ENCODE measurements around the gene PRR11. TPM values are rescaled to one million over a fixed set of nuclear protein-coding genes. Genes with fewer than 3 reads are reported as not detected.
"Not testable (repeated sequence)": the region's sequence is repeated elsewhere in the genome, so short reads cannot be mapped to it uniquely, and the experiment has no call there.

The PRR11 gene
- total RNA-seq, 2 experiments from 2014 or later, result 54.0 to 58.1 TPM

DNA sequence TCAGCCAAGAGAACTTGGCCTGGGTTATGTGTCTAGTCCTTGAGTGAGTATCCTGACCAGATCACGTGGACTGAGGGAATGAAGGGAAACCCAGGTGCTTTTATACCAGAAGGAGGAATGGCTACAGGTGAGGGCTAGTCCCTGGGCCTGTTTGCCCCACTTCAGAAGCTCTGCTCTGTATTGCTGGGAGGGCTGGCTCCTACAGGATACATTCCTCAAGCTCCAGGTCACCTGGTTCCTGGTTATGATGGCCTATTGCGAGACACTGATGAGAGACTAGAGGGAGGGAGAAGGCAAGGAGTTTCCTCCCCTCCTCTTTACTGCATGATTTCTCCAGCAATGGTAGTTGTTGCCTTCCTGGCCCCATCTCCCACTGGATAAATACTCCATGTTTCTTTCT, 35.3 kb downstream of the PRR11 start:
- Mint-ChIP-seq H3K9me3 (no peaks in the 10 kb centered on the region), H3K27me3 (no peaks in the 10 kb centered on the region), H3K4me3 (no peak overlapping the region), H3K4me1 (peaks cover 2% of the 10 kb centered on the region), H3K27ac (no peak overlapping the region), H3K36me3 (peaks cover 47% of the 10 kb centered on the region)
- ATAC-seq (ENCODE audit: low read depth), result no peak
- POLR2A ChIA-PET, result interaction anchor here (0.6 kb wide), 1 partner anchor 794 kb away, joined by 3 read pairs; no protein-coding TSS in a partner anchor
- no peak for DNase-seq

DNA sequence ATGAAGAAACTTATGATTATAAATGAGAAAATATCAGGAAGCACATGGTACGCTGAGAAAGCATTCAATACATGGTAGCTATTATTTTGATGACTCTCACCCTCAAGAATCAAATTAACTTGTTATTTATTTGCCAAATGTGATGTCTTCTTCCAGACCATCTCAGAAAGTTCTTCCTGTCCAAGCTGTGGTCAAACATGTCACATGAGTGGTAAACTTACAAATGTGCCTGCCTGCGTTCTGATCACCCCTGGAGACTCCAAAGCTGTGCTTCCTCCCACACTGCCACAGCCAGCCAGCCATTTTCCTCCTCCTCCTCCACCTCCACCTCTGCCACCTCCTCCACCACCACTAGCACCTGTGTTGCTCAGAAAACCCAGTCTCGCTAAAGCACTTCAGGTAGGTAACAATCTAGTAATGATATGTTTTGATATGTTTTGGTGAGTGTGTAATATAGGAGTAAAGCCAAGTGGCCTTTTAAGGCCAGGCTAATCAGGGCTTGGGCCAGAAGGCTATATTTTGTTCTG, 37.9 kb downstream of the PRR11 start:
- peaks cover 2% of the 10 kb centered on the region for H3K4me1 Mint-ChIP-seq
- peaks cover 34% of the 10 kb centered on the region for H3K36me3 Mint-ChIP-seq
- H3K9me3 Mint-ChIP-seq, result no peaks in the 10 kb centered on the region
- no peak for DNase-seq
- POLR2A ChIA-PET, result no interaction called here
- H3K27ac Mint-ChIP-seq, result no peak overlapping the region
- no peaks in the 10 kb centered on the region for H3K27me3 Mint-ChIP-seq
- ATAC-seq (ENCODE audit: low read depth), result no peak
- no peak overlapping the region for H3K4me3 Mint-ChIP-seq

DNA sequence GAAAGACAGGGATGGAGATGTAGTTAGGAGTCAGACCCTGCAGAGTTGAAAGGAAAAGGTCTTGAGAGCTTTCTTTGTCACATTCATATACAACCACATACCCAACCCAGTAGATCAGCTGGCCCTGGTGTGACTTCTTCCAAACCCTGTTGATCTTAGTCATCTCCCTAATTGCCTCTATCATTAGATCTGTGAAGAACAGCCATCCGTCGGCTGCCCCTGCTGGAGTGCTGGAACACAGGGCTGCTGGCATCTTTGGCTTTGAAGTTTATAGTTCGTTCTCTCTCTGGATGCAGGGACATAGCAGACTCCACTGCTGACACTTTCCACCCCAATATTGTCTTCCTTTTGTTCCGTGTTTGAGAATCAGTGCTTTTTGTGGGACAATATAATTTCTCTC, 43.9 kb downstream of the PRR11 start:
- H3K27me3 Mint-ChIP-seq, result no peaks in the 10 kb centered on the region
- H3K9me3 Mint-ChIP-seq, result no peaks in the 10 kb centered on the region
- ATAC-seq (ENCODE audit: low read depth) (no peak), DNase-seq (no peak)
- H3K4me3 Mint-ChIP-seq, result no peak overlapping the region
- H3K27ac Mint-ChIP-seq, result no peak overlapping the region
- peaks cover 17% of the 10 kb centered on the region for H3K36me3 Mint-ChIP-seq
- no peaks in the 10 kb centered on the region for H3K4me1 Mint-ChIP-seq
- POLR2A ChIA-PET, result no interaction called here

DNA sequence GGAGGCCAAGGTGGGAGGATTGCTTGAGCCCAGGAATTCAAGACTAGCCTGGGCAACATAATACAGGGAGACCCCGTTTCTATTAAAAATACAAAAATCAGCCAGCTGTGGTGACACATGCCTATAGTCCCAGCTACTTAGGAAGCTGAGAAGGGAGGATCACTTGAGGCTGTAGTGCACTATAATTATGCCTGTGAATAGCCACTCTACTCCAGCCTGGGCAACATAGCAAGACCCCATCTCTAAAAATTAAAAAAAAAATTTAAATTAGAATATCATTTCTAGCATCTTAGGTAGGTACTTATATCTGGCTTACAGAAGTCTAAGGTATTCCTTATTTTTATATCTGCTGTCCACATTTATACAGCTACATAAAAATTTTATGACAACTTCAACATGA, 46.8 kb downstream of the PRR11 start:
- Mint-ChIP-seq H3K4me1 (no peaks in the 10 kb centered on the region), H3K9me3 (no peaks in the 10 kb centered on the region), H3K36me3 (peaks cover 12% of the 10 kb centered on the region), H3K27ac (no peak overlapping the region), H3K27me3 (no peaks in the 10 kb centered on the region), H3K4me3 (no peak overlapping the region)
- ATAC-seq (ENCODE audit: low read depth), result no peak
- POLR2A ChIA-PET, result interaction anchor here (0.6 kb wide), 1 partner anchor 282 kb away, joined by 5 read pairs; no protein-coding TSS in a partner anchor
- DNase-seq, result no peak

DNA sequence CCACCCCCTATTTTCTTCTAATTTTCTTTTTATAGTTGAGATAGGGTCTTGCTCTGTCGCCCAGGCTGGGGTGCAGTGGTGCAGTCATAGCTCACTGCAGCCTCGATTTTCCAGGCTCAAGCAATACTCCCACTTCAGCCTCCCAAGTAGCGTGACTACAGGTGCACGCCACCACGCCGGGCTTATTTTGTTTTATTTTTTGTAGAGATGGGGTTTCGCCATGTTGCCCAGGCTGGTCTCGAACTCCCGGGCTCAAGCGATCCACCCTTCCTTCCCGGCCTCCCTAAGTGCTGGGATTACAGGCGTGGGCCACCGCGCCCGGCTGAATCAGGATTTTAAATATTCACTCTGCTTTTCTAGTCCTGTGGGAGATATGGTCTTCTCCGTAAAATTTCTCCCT, 63.8 kb downstream of the PRR11 start:
- ATAC-seq (ENCODE audit: low read depth) (no peak), DNase-seq (no peak)
- Mint-ChIP-seq H3K27ac (no peak overlapping the region), H3K4me1 (peaks cover 9% of the 10 kb centered on the region), H3K27me3 (no peaks in the 10 kb centered on the region), H3K4me3 (peak overlapping the region; percentile 99), H3K36me3 (no peaks in the 10 kb centered on the region), H3K9me3 (no peaks in the 10 kb centered on the region)
- POLR2A ChIA-PET, result interaction anchor here (2.0 kb wide), 1 partner anchor 9 kb away, joined by 24 read pairs; the partner anchor contains the start of gene SMG8

DNA sequence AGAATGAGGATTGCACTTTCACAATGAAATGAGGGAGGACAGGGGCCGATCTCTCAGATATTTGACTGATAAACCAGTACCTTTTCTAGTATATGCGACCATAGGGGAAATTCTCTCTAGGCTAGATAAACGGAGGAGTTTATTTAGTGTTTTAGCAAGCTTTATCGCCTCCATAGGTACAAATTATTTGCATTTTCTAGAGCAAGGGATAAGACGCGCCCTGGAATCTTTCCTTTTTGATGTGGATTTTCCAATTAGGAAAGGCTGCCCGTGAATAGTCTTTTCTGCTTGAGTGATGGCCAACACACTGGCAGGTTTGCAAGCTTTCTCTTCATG, 64.4 kb downstream of the PRR11 start:
- POLR2A ChIA-PET, result interaction anchor here (0.5 to 2.0 kb wide), 6 partner anchors 9 to 1127 kb away, joined by 3 to 24 read pairs (median 3); partner anchors contain the start of gene SMG8
- DNase-seq, result no peak
- H3K27me3 Mint-ChIP-seq, result no peaks in the 10 kb centered on the region
- peaks cover 9% of the 10 kb centered on the region for H3K4me1 Mint-ChIP-seq
- no peak for ATAC-seq (ENCODE audit: low read depth)
- H3K4me3 Mint-ChIP-seq, result peak overlapping the region; percentile 99
- H3K9me3 Mint-ChIP-seq, result no peaks in the 10 kb centered on the region
- no peaks in the 10 kb centered on the region for H3K36me3 Mint-ChIP-seq
- peak overlapping the region; percentile 86 for H3K27ac Mint-ChIP-seq

DNA sequence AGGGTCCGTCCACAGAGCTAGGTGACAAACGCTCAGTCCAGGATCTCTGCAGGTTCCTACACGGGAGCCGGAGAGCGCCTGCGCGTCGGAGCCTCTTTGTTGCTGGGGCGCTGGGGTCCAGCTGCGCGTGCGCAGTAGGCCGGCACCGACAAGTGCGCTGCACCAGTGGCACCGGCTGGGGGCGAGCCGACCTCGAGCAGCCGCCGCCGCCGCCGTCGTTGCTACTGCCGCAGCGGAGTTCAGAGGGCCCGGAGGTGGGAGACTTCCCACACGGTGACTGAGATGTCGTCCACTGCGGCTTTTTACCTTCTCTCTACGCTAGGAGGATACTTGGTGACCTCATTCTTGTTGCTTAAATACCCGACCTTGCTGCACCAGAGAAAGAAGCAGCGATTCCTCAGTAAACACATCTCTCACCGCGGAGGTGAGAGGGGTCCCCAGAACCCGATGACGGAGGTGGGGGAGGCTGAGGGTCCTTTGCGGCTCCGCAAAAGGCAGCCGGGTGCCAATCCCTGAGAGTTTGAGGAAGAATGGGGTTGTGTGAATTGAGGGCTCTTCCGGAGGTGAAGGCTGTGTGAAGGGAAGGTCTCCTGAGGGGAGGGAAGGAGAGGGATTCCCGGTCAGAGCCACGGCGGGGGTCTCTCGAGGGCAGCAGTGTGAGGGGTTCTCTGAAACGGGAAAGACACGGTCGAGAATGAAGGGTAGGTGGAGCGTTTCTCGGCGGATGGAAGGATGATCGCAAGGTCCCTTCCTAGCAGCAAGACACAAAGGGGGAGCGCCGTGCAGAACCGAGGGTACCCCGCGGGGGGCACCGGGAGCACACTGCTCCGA, 65.0 kb downstream of the PRR11 start, which contains the start of gene GDPD1:
TSS of gene GDPD1 (plus strand) at position 184 of the 831 bp plus-strand sequence. CDS start at position 283, 99 bp downstream.
- no peaks in the 10 kb centered on the region for H3K9me3 Mint-ChIP-seq
- peaks cover 9% of the 10 kb centered on the region for H3K4me1 Mint-ChIP-seq
- DNase-seq (peak; percentile 99), ATAC-seq (ENCODE audit: low read depth) (peak; percentile 98)
- H3K27me3 Mint-ChIP-seq, result no peaks in the 10 kb centered on the region
- no peaks in the 10 kb centered on the region for H3K36me3 Mint-ChIP-seq
- H3K4me3 Mint-ChIP-seq, result peak within 1 kb of the TSS; percentile 99
- POLR2A ChIA-PET, result interaction anchor here (0.5 to 2.0 kb wide), 6 partner anchors 10 to 1126 kb away, joined by 3 to 24 read pairs (median 3); partner anchors contain the start of gene SMG8
- H3K27ac Mint-ChIP-seq, result peak within 1 kb of the TSS; percentile 86

DNA sequence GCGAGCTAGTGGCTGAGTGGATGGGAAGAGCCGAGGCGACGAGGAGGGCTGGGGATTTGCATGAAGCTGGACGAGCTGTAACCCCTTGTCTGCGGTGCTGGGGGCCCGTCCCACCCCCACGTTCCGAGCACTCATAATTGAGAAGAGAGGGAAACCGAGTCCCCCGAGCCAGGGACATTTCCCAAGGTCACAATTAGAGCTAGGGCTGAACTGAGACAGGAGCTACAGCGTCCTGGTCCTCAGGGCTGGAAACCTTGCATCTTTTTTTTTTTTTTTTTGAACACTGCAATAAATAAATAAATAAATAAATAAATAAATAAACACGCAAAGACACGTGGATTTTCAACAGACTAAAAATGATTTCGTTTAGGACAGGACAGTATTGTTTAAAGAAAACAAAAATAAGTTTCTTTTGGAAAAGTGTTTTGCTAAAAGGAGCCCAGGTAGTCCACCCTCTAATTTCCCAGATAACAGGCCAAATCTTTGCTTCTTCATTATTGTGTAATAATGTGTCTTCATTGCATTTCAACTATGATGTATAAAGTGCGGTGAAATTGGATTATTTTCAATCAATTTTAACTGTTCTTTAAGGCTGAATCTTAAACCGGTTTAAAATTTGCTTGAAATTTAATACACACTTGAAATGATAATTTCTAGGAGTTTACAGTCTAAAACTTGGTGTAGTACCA, 65.8 kb downstream of the PRR11 start:
- POLR2A ChIA-PET, result interaction anchor here (2.0 kb wide), 1 partner anchor 10 kb away, joined by 24 read pairs; the partner anchor contains the start of gene SMG8
- ATAC-seq (ENCODE audit: low read depth), result no peak

DNA sequence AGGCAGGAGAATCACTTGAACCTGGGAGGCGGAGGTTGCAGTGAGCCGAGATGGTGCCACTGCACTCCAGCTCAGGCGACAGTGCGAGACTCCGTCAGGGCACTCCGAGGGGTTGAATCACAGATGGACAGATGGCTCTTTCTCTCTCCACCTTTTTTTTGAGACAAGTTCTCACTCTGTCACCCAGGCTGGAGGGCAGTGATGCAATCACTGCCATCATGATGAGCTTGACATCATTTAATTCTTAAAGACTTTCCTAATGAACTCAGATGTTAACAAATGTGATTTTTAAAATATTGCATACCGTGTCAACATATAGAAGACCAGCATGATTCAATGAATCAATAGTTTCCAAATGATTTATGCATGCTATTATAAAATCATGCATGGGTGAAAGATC, 68.3 kb downstream of the PRR11 start:
- Mint-ChIP-seq H3K9me3 (no peaks in the 10 kb centered on the region), H3K27me3 (no peaks in the 10 kb centered on the region), H3K36me3 (no peaks in the 10 kb centered on the region), H3K4me1 (peaks cover 9% of the 10 kb centered on the region), H3K27ac (no peak overlapping the region), H3K4me3 (no peak overlapping the region)
- ATAC-seq (ENCODE audit: low read depth), result no peak
- DNase-seq, result no peak
- POLR2A ChIA-PET, result no interaction called here

More for the DNA sequence above, 65.8 kb downstream of the PRR11 start:
- no peaks in the 10 kb centered on the region for H3K36me3 Mint-ChIP-seq
- peak overlapping the region; percentile 86 for H3K27ac Mint-ChIP-seq
- H3K9me3 Mint-ChIP-seq, result no peaks in the 10 kb centered on the region
- H3K4me1 Mint-ChIP-seq, result peaks cover 9% of the 10 kb centered on the region
- no peak for DNase-seq
- peak overlapping the region; percentile 99 for H3K4me3 Mint-ChIP-seq
- no peaks in the 10 kb centered on the region for H3K27me3 Mint-ChIP-seq

DNA sequence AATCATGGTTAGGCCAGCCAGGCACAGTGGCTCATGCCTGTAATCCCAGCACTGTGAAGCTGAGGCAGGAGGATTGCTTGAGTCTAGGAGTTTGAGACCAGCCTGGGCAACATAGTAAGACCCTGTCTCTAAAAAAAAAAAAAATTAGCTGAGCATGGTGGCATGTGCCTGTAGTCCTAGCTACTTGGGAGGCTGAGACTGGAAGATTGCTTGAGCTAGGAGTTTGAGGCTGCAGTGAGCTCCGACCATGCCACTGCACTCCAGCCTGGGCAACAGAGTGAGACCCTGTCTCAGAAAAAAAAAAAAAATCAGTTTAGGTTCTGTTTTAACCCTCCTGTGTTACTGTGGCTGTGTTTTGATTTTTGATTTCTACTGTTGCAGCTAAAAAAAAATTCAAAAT, 73.0 kb downstream of the PRR11 start:
- H3K4me3 Mint-ChIP-seq; H3K4me1 Mint-ChIP-seq; ATAC-seq (ENCODE audit: low read depth); H3K27ac Mint-ChIP-seq; H3K9me3 Mint-ChIP-seq; H3K27me3 Mint-ChIP-seq; H3K36me3 Mint-ChIP-seq; DNase-seq: not testable (repeated sequence)
- POLR2A ChIA-PET, result interaction anchor here (0.6 to 1.0 kb wide), 3 partner anchors 12 to 1176 kb away, joined by 3 to 7 read pairs (median 5); no protein-coding TSS in a partner anchor

DNA sequence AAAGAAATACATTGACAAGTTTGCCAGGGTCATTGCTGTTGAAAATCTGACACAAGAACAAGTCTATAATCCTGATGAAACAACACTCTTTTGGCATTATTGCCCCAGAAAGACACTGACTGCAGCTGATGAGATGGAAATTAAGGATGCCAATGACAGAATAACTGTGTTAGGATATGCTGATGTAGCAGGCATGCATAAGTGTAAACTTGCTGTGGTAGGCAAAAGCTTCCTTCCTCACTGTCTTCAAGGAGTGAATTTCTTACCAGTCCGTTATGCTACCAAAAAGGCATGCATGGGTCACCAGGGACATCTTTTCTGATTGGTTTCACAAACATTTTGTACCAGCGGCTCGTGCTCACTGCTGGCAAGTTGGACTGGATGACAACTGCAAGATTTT, 75.2 kb downstream of the PRR11 start:
- POLR2A ChIA-PET, result no interaction called here
- no peaks in the 10 kb centered on the region for H3K9me3 Mint-ChIP-seq
- H3K27ac Mint-ChIP-seq, result no peak overlapping the region
- H3K4me3 Mint-ChIP-seq, result no peak overlapping the region
- H3K36me3 Mint-ChIP-seq, result no peaks in the 10 kb centered on the region
- H3K4me1 Mint-ChIP-seq, result peaks cover 2% of the 10 kb centered on the region
- no peak for ATAC-seq (ENCODE audit: low read depth)
- no peak for DNase-seq
- H3K27me3 Mint-ChIP-seq, result no peaks in the 10 kb centered on the region

DNA sequence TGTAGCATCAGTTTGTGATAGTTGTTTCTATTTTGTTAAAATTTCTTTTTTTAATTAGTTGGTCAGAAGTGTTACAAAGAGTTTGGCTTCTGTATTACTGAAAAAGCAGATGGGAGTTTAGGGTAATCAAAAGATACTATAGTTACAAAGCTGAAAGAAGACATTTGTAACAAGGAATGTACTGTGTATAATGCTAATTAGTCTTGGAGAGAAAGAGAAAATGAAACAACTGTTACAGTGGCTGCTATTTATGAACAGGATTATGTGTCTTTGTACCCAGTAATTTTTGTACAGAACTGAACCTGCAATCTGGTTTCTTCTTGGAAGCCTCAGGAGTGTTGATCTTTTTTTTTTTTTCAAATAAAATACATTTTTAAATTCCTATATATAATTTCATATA, 79.1 kb downstream of the PRR11 start:
- H3K4me1 Mint-ChIP-seq, result peaks cover 2% of the 10 kb centered on the region
- no peaks in the 10 kb centered on the region for H3K9me3 Mint-ChIP-seq
- H3K27ac Mint-ChIP-seq, result no peak overlapping the region
- no peak for ATAC-seq (ENCODE audit: low read depth)
- POLR2A ChIA-PET, result interaction anchor here (1.2 kb wide), 1 partner anchor 15 kb away, joined by 3 read pairs; the partner anchor contains the start of gene GDPD1
- DNase-seq, result no peak
- H3K36me3 Mint-ChIP-seq, result no peaks in the 10 kb centered on the region
- peak overlapping the region; percentile 3 for H3K4me3 Mint-ChIP-seq
- H3K27me3 Mint-ChIP-seq, result no peaks in the 10 kb centered on the region

DNA sequence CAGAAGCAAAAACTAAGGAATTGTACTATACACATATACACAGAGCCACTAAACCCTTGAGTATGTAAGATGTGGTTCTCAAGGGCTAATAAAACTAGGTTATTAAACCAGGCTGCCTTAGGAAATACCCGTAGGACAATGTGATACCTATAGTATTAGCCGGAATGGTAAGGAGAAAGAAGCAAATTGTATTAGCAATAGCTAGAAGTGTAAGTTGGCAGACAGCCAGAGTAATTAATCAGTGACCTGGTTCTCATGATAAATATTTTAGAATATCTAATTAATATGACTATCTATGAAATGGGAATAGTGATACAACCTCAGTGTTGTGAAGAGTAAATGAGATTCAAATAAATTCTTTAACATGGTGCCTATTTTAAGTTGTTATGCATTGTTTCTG, 83.4 kb downstream of the PRR11 start:
- H3K27me3 Mint-ChIP-seq, result no peaks in the 10 kb centered on the region
- H3K36me3 Mint-ChIP-seq, result no peaks in the 10 kb centered on the region
- no peak overlapping the region for H3K4me3 Mint-ChIP-seq
- POLR2A ChIA-PET, result no interaction called here
- no peak for DNase-seq
- no peak for ATAC-seq (ENCODE audit: low read depth)
- H3K27ac Mint-ChIP-seq, result no peak overlapping the region
- H3K9me3 Mint-ChIP-seq, result no peaks in the 10 kb centered on the region
- peaks cover 2% of the 10 kb centered on the region for H3K4me1 Mint-ChIP-seq
